Epithelial cell of proximal tubule (primary cell): Measurements from ENCODE around the gene ATP8B3. TPM values are rescaled to one million over a fixed set of nuclear protein-coding genes. Genes with fewer than 3 reads are reported as not detected.

ENCODE experiments used
- DNase-seq: peaks from one replicate; pipeline ENCODE4 v3.0.0-alpha.2; 2011; ENCODE audit warnings: low read depth
- H3K4me3 ChIP-seq: 2 replicates; pipeline ENCODE4 v1.5.1; 2011; ENCODE audit warnings: low read depth, mild to moderate bottlenecking, low read length
- CTCF ChIP-seq: conservative IDR thresholded peaks from 2 replicates; pipeline ENCODE4 v1.5.1; 2012; ENCODE audit warnings: low read depth, mild to moderate bottlenecking, low read length
- total RNA-seq: library from RNA; depleted of rRNA; stranded (reverse); fragments of >200 nt; gene quantifications from 2 replicates; pipeline ENCODE4 v1.2.3, GENCODE V29; 2015

The ATP8B3 gene
- total RNA-seq, 1 donor from 2014 or later: 1.7 TPM

- DNase-seq: no peak
- TF ChIP-seq CTCF: no peak
- H3K4me3 ChIP-seq: no peak overlapping the region
These were observed 20.1 kb upstream of the ATP8B3 start for GRCh38 chr19:1832046-1832663.

- DNase-seq: no peak
- TF ChIP-seq CTCF: no peak
- H3K4me3 ChIP-seq: no peak overlapping the region
These were observed 18.9 kb upstream of the ATP8B3 start for GRCh38 chr19:1830978-1831377.

- H3K4me3 ChIP-seq: no peak overlapping the region
- no peak for DNase-seq
- no peak for TF ChIP-seq CTCF
These were observed 18.5 kb upstream of the ATP8B3 start for GRCh38 chr19:1830568-1830967.

GRCh38 chr19:1829958-1830357 is 17.9 kb upstream of the ATP8B3 start:
- no peak for DNase-seq
- H3K4me3 ChIP-seq: no peak overlapping the region
- TF ChIP-seq CTCF: no peak

GRCh38 chr19:1828279-1829238 is 16.5 kb upstream of the ATP8B3 start:
- no peak for TF ChIP-seq CTCF
- DNase-seq: no peak
- H3K4me3 ChIP-seq: no peak overlapping the region

- H3K4me3 ChIP-seq: peak overlapping the region; percentile 62
- no peak for DNase-seq
- TF ChIP-seq CTCF: no peak
These were observed 15.6 kb upstream of the ATP8B3 start for GRCh38 chr19:1827566-1828278.
